ENCODE data around the gene LRP1B. TPM values are rescaled to one million over a fixed set of nuclear protein-coding genes. Genes with fewer than 3 reads are reported as not detected.

The LRP1B gene
- total RNA-seq, 2 experiments from 2014 or later: not detected

DNA sequence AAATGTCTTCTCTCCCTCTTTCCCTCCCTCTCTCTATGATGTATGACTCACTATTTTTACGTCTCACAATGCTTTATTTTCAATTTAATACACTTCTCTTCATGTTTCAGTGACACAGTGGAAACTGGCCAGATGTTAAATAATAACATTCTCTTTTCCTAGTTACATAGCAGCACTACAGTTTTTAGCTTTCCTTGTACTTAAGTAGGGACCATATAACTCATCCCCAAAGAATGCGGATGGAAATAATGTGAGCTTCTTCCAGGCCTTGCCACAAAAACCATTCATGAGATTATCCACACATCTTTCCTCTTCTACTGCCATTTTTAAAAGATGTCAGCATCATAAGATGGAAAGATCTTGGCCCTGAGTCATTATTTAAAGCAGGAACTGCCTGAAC lies 789.4 kb downstream of the LRP1B start:
- CTCF ChIA-PET: no interaction called here
- Mint-ChIP-seq H3K4me1 (no peaks in the 10 kb centered on the region), H3K9me3 (peaks cover 6% of the 10 kb centered on the region), H3K27me3 (no peaks in the 10 kb centered on the region), H3K36me3 (ENCODE audit: low read depth) (no peaks in the 10 kb centered on the region), H3K27ac (no peak overlapping the region), H3K4me3 (no peak overlapping the region)
- no peak for DNase-seq
- POLR2A ChIA-PET: no interaction called here

GRCh38 chr2:141331127-141331526 lies 799.7 kb downstream of the LRP1B start:
- H3K27ac Mint-ChIP-seq: no peak overlapping the region

GRCh38 chr2:141329964-141330363 lies 800.9 kb downstream of the LRP1B start:
- Mint-ChIP-seq H3K9me3 (peaks cover 2% of the 10 kb centered on the region), H3K36me3 (ENCODE audit: low read depth) (no peaks in the 10 kb centered on the region), H3K4me3 (no peak overlapping the region), H3K4me1 (no peaks in the 10 kb centered on the region), H3K27me3 (no peaks in the 10 kb centered on the region), H3K27ac (no peak overlapping the region)
- DNase-seq: no peak
- ChIA-PET POLR2A (no interaction called here), CTCF (no interaction called here)

More at GRCh38 chr2:141331127-141331526, 799.7 kb downstream of the LRP1B start:
- ChIA-PET CTCF (no interaction called here), POLR2A (no interaction called here)
- no peaks in the 10 kb centered on the region for H3K36me3 Mint-ChIP-seq (ENCODE audit: low read depth)
- H3K4me1 Mint-ChIP-seq: no peaks in the 10 kb centered on the region
- no peak for DNase-seq
- no peak overlapping the region for H3K4me3 Mint-ChIP-seq
- H3K9me3 Mint-ChIP-seq: peaks cover 2% of the 10 kb centered on the region
- no peaks in the 10 kb centered on the region for H3K27me3 Mint-ChIP-seq

GRCh38 chr2:141323571-141323970 lies 807.2 kb downstream of the LRP1B start:
- Mint-ChIP-seq H3K27ac (no peak overlapping the region), H3K4me1 (no peaks in the 10 kb centered on the region), H3K9me3 (no peaks in the 10 kb centered on the region), H3K36me3 (ENCODE audit: low read depth) (no peaks in the 10 kb centered on the region), H3K27me3 (no peaks in the 10 kb centered on the region), H3K4me3 (no peak overlapping the region)
- CTCF ChIA-PET: no interaction called here
- POLR2A ChIA-PET: no interaction called here
- DNase-seq: no peak

DNA sequence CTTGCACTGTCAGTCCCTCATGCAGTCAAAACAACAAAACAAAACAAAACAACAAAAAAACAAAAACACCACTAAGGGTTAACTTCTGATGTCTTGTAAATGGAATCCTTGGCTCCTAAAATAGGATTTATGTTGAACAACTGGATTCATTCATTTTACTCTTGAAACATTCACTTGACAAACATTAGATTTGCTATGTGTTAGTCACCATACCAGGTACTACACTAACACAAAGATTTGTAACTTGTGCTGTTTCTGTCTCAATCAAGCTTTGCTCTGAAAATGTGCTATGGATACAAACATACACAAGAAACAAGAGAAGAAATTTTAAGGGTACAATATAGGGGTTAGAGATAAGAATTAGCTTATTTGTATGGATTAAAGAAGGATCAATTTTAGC lies 812.8 kb downstream of the LRP1B start:
- Mint-ChIP-seq H3K9me3 (peaks cover 6% of the 10 kb centered on the region), H3K36me3 (ENCODE audit: low read depth) (no peaks in the 10 kb centered on the region), H3K4me1 (no peaks in the 10 kb centered on the region), H3K27me3 (no peaks in the 10 kb centered on the region), H3K27ac (no peak overlapping the region), H3K4me3 (no peak overlapping the region)
- POLR2A ChIA-PET: no interaction called here
- CTCF ChIA-PET: no interaction called here
- no peak for DNase-seq

GRCh38 chr2:141316606-141317005 lies 814.2 kb downstream of the LRP1B start:
- Mint-ChIP-seq H3K4me3 (no peak overlapping the region), H3K27me3 (no peaks in the 10 kb centered on the region), H3K4me1 (no peaks in the 10 kb centered on the region), H3K27ac (no peak overlapping the region), H3K9me3 (peaks cover 7% of the 10 kb centered on the region), H3K36me3 (ENCODE audit: low read depth) (no peaks in the 10 kb centered on the region)
- ChIA-PET CTCF (no interaction called here), POLR2A (no interaction called here)
- DNase-seq: no peak

DNA sequence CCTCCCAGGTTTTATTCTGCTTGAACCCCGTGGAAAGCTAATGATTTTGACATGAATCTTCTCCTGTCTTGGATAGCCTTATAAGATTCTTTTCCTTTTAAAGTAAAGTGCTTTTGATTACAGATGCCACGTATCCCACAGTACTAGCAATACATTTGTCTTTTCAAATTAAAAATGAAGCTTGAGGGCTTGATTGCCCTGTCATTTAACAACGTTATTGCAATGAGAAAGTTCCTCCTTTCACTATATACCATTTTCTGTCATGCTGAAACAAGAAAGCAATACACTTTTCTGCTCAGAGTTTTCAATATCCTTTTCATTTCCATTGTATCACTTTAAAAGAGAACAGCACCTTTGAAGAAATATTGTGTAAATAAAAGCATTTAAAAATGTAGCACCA lies 814.7 kb downstream of the LRP1B start:
- no peak overlapping the region for H3K4me3 Mint-ChIP-seq
- H3K27ac Mint-ChIP-seq: no peak overlapping the region
- no peaks in the 10 kb centered on the region for H3K4me1 Mint-ChIP-seq
- H3K27me3 Mint-ChIP-seq: no peaks in the 10 kb centered on the region
- peaks cover 7% of the 10 kb centered on the region for H3K9me3 Mint-ChIP-seq
- CTCF ChIA-PET: no interaction called here
- POLR2A ChIA-PET: no interaction called here
- DNase-seq: no peak
- no peaks in the 10 kb centered on the region for H3K36me3 Mint-ChIP-seq (ENCODE audit: low read depth)

GRCh38 chr2:141313972-141314371 lies 816.8 kb downstream of the LRP1B start:
- Mint-ChIP-seq H3K36me3 (ENCODE audit: low read depth) (no peaks in the 10 kb centered on the region), H3K4me1 (no peaks in the 10 kb centered on the region), H3K27me3 (no peaks in the 10 kb centered on the region), H3K9me3 (peaks cover 7% of the 10 kb centered on the region), H3K27ac (no peak overlapping the region), H3K4me3 (no peak overlapping the region)
- no peak for DNase-seq
- CTCF ChIA-PET: no interaction called here
- POLR2A ChIA-PET: no interaction called here

- CTCF ChIA-PET: no interaction called here
- H3K9me3 Mint-ChIP-seq: peaks cover 2% of the 10 kb centered on the region
- no peaks in the 10 kb centered on the region for H3K27me3 Mint-ChIP-seq
Measured at GRCh38 chr2:141311430-141311829, 819.4 kb downstream of the LRP1B start.

GRCh38 chr2:141306368-141306767 lies 824.4 kb downstream of the LRP1B start:
- H3K9me3 Mint-ChIP-seq: no peaks in the 10 kb centered on the region

More at GRCh38 chr2:141311430-141311829, 819.4 kb downstream of the LRP1B start:
- no peak overlapping the region for H3K4me3 Mint-ChIP-seq
- DNase-seq: no peak
- H3K4me1 Mint-ChIP-seq: no peaks in the 10 kb centered on the region
- POLR2A ChIA-PET: no interaction called here
- no peaks in the 10 kb centered on the region for H3K36me3 Mint-ChIP-seq (ENCODE audit: low read depth)
- H3K27ac Mint-ChIP-seq: no peak overlapping the region

GRCh38 chr2:141301551-141301950 lies 829.3 kb downstream of the LRP1B start:
- DNase-seq: no peak
- ChIA-PET POLR2A (no interaction called here), CTCF (no interaction called here)
- H3K9me3 Mint-ChIP-seq: no peaks in the 10 kb centered on the region
- no peak overlapping the region for H3K4me3 Mint-ChIP-seq
- H3K27me3 Mint-ChIP-seq: no peaks in the 10 kb centered on the region
- no peaks in the 10 kb centered on the region for H3K36me3 Mint-ChIP-seq (ENCODE audit: low read depth)
- H3K27ac Mint-ChIP-seq: no peak overlapping the region
- no peaks in the 10 kb centered on the region for H3K4me1 Mint-ChIP-seq

More at GRCh38 chr2:141306368-141306767, 824.4 kb downstream of the LRP1B start:
- H3K27me3 Mint-ChIP-seq: no peaks in the 10 kb centered on the region
- no peaks in the 10 kb centered on the region for H3K4me1 Mint-ChIP-seq
- CTCF ChIA-PET: no interaction called here
- POLR2A ChIA-PET: no interaction called here
- no peak for DNase-seq
- H3K4me3 Mint-ChIP-seq: no peak overlapping the region
- no peak overlapping the region for H3K27ac Mint-ChIP-seq
- H3K36me3 Mint-ChIP-seq (ENCODE audit: low read depth): no peaks in the 10 kb centered on the region

DNA sequence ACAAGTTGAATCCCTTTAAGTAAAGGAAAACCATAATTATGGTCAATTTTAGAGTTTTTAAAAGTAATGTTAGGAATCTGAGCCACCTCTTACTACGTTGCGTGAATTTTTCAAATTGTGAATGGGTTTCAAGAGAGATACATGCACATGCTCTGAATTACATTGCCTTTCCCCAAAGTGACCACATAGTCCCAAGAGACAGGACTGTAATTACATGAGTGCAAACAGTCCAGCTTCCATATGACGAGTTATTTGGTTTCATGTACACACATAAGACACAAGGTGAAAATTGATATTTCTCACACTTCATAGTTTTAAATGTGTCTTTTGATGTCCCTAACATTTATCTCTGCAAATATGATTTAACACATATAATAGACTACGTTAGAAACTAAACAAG lies 850.8 kb downstream of the LRP1B start:
- ChIA-PET POLR2A (no interaction called here), CTCF (no interaction called here)
- Mint-ChIP-seq H3K4me1 (no peaks in the 10 kb centered on the region), H3K36me3 (ENCODE audit: low read depth) (no peaks in the 10 kb centered on the region), H3K27me3 (no peaks in the 10 kb centered on the region), H3K9me3 (peaks cover 2% of the 10 kb centered on the region), H3K4me3 (no peak overlapping the region), H3K27ac (no peak overlapping the region)
- no peak for DNase-seq

- peaks cover 14% of the 10 kb centered on the region for H3K9me3 Mint-ChIP-seq
- no peak for DNase-seq
- H3K27me3 Mint-ChIP-seq: no peaks in the 10 kb centered on the region
- H3K4me3 Mint-ChIP-seq: no peak overlapping the region
- no peaks in the 10 kb centered on the region for H3K4me1 Mint-ChIP-seq
- CTCF ChIA-PET: no interaction called here
- no peak overlapping the region for H3K27ac Mint-ChIP-seq
- no peaks in the 10 kb centered on the region for H3K36me3 Mint-ChIP-seq (ENCODE audit: low read depth)
- POLR2A ChIA-PET: no interaction called here
Measured at GRCh38 chr2:141271346-141271745, 859.5 kb downstream of the LRP1B start.

- no peaks in the 10 kb centered on the region for H3K36me3 Mint-ChIP-seq (ENCODE audit: low read depth)
- no peak for DNase-seq
- CTCF ChIA-PET: no interaction called here
- H3K4me3 Mint-ChIP-seq: no peak overlapping the region
- H3K27me3 Mint-ChIP-seq: no peaks in the 10 kb centered on the region
- peaks cover 12% of the 10 kb centered on the region for H3K9me3 Mint-ChIP-seq
- H3K27ac Mint-ChIP-seq: no peak overlapping the region
- POLR2A ChIA-PET: no interaction called here
- no peaks in the 10 kb centered on the region for H3K4me1 Mint-ChIP-seq
Measured at GRCh38 chr2:141264848-141265247, 866.0 kb downstream of the LRP1B start.

GRCh38 chr2:141260911-141261310 lies 869.9 kb downstream of the LRP1B start:
- H3K27ac Mint-ChIP-seq: no peak overlapping the region
- H3K27me3 Mint-ChIP-seq: no peaks in the 10 kb centered on the region
- DNase-seq: no peak
- ChIA-PET CTCF (no interaction called here), POLR2A (no interaction called here)
- no peaks in the 10 kb centered on the region for H3K36me3 Mint-ChIP-seq (ENCODE audit: low read depth)
- peaks cover 7% of the 10 kb centered on the region for H3K9me3 Mint-ChIP-seq
- no peak overlapping the region for H3K4me3 Mint-ChIP-seq
- no peaks in the 10 kb centered on the region for H3K4me1 Mint-ChIP-seq

Data from activated CD4-positive, alpha-beta T cell treated with anti-CD3 and anti-CD28 coated beads, Interleukin-2, amount 10 ng/mL, durations not matched to agents 7 days and 5 days (primary cell).